Endometrial microvascular endothelial cells (primary cell): ENCODE data around the gene PROSER3. TPM values are rescaled to one million over a fixed set of nuclear protein-coding genes. Genes with fewer than 3 reads are reported as not detected.
"Not testable (repeated sequence)": the region's sequence is repeated elsewhere in the genome, so short reads cannot be mapped to it uniquely, and the experiment has no call there.

ENCODE experiments used
- in situ Hi-C: cut with HindIII; loops from 2 replicates; pipeline ENCODE4 v1.10.0; 2017; ENCODE audit warnings: low sequenced_read_pairs, low pct_unique_long_range_greater_than_20kb; ENCODE audit errors: inconsistent ontology term
- total RNA-seq: library from RNA; depleted of rRNA; stranded (reverse); fragments of >200 nt; gene quantifications from one replicate; pipeline ENCODE4 v1.2.3, GENCODE V29; 2015; ENCODE audit errors: inconsistent ontology term

PROSER3 gene
- total RNA-seq, 1 donor from 2014 or later = 7.2 TPM

GRCh38 chr19:35784503-35785338 is 26.7 kb downstream of the PROSER3 start:
- in situ Hi-C loops = no loop called here

DNA sequence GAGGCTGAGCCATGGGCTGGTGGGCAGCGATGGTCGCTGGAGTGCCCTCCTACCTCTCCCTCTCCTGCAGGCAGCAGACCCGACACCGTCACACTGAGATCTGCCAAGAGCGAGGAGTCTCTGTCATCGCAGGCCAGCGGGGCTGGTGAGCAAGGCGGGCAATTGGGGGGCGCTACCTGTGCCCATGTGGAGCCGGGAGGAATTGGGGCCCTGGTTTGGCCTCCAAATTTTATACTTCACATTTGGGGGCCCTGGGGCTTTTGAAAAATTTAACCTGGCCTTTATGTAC is 27.3 kb downstream of the PROSER3 start:
- in situ Hi-C loops = no loop called here

GRCh38 chr19:35786299-35787160 is 28.6 kb downstream of the PROSER3 start:
- in situ Hi-C loops = no loop called here

DNA sequence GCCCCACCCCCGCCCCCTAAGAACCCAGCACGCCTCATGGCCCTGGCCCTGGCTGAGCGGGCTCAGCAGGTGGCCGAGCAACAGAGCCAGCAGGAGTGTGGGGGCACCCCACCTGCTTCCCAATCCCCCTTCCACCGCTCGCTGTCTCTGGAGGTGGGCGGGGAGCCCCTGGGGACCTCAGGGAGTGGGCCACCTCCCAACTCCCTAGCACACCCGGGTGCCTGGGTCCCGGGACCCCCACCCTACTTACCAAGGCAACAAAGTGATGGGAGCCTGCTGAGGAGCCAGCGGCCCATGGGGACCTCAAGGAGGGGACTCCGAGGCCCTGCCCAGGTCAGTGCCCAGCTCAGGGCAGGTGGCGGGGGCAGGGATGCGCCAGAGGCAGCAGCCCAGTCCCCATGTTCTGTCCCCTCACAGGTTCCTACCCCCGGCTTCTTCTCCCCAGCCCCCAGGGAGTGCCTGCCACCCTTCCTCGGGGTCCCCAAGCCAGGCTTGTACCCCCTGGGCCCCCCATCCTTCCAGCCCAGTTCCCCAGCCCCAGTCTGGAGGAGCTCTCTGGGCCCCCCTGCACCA is 29.3 kb downstream of the PROSER3 start:
- in situ Hi-C loops = no loop called here

DNA sequence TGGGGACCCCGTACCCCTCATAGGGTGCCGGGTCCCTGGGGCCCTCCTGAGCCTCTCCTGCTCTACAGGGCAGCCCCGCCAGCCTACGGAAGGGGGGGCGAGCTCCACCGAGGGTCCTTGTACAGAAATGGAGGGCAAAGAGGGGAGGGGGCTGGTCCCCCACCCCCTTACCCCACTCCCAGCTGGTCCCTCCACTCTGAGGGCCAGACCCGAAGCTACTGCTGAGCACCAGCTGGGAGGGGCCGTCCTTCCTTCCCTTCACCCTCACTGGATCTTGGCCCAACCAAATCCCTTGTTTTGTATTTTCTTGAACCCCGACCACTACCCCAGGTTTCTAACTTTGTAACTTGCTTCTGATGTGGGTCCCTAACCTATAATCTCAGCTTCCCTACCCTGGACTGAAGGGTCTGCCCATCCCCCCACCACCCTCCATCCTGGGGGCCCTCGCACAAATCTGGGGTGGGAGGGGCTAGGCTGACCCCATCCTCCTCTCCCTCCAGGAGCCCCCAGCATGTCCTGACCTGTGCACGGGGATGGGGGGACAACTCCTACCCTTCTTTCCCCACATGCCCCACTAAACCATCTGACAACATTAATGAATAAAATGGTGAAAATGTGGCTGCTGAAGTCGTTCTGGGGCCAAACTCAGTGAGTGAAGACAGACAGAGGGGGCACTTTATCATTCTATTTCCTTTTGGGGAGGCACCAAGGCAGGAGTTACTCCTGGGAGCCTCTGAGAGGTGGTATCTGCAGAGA is 30.4 kb downstream of the PROSER3 start:
- in situ Hi-C loops = no loop called here

DNA sequence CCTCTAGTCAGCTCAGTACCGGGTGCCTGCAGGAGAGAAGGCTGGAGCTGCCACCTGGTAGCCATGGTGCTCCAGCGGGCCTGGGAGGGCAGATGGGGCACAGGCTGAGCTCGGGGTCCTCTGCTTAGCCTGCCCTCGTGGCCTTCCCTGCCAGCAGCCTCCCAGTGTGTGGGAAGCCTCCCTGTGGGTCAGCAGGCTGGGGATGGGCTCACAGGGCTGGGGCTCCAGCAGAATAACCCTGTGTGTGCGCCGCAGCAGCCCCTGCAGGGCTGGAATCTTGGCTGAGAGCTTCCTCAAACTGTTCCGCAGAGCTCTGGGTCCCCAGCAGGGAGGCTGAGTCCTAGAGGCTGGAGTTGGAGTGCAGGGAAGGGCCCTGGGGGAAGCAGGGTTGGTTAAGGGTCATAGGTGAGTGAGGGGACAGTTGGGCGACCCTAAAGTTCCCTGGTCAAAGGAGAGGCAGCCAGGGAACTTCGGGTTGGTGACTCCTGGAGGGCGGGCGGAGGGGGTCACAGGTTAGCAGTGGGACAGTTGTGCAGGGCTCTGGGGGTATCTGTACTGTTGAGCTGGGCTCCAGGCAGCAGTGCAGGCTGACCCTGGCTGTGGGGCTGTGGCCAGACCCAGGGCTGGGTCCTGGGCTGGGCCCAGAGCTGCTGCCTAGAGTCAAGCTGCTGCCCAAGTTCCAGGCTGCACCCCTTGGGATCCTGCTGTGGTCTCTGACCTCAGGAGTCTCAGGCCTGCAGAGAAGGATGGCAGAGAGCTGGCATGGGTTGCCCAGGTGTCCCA is 31.4 kb downstream of the PROSER3 start:
- in situ Hi-C loops = no loop called here

GRCh38 chr19:35789978-35790944 is 32.3 kb downstream of the PROSER3 start:
- in situ Hi-C loops = no loop called here

- in situ Hi-C loops = no loop called here
Measured at GRCh38 chr19:35790981-35791813, 33.2 kb downstream of the PROSER3 start.

DNA sequence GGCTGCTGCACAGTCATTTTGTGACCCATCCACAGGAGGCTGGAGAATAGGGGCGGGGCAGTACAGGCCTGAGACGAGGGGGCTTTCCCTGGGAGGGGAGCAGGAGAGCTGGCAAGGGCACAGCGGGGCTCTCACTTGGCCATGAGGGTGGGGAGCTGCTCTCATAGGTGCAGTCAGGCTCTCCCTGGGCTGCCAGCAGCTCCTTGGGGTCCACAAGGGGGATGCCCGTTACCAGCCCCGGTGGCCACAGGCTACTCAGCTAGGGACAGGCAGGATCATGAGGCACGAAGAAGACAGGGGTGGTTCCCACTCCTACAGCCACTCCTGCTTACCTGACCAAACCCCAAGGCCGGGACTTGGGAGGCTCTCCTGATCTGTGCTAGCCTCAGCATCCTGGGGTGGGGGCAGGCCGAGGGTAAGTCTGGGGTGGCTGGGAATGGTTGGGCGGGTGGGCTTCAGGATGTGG is 33.9 kb downstream of the PROSER3 start:
- in situ Hi-C loops = no loop called here

- in situ Hi-C loops = no loop called here
Measured at GRCh38 chr19:35792312-35792711, 34.3 kb downstream of the PROSER3 start.

- in situ Hi-C loops = no loop called here
Measured at GRCh38 chr19:35792888-35793287, 34.9 kb downstream of the PROSER3 start.

GRCh38 chr19:35793381-35794165 is 35.6 kb downstream of the PROSER3 start:
- in situ Hi-C loops = no loop called here

- in situ Hi-C loops = not testable (repeated sequence)
Measured at GRCh38 chr19:35795564-35795963, 37.6 kb downstream of the PROSER3 start.

DNA sequence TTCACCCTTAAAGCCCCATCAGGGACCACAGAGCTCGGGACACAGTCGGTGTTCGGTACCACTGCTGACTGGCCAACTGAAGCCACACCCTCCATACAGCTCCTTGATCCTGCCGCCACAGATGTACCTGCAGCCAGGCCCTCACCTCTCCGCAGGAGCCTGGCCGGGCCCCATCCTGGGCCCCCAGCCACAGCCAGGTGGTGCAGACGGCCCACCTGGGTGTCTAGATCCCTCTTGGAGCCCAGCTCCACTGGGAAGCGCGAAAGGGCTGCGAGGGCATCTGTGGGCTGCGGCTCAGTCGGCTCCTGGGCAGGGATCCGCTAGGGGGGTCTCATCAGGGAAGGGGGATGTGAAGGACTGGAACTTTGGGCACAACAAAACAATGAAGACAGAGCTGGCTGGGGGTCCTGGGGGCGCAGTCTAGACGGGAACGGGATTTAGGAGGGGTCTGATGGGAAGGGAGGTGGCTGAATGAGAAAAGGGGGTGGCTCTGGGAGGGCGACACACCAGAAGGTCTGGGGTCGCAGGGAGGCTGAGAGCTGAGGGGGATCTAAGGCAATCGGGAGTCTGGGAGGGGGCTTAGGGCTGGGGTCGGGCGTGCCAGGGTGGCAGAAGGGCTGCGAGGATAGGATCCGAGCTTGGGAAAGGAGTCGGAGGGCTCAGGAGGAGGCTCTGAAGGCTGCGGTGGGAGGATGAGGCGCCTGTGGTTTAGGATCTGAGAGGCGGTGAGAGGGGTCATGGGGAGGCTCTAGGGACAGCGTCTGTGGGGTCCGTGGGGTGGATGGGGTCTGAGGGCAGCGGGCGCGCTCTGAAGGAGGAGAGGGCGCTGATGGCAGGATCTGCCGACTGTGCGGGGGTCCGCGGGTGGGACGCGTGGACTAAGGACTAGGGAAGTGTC is 38.9 kb downstream of the PROSER3 start:
- in situ Hi-C loops = no loop called here

DNA sequence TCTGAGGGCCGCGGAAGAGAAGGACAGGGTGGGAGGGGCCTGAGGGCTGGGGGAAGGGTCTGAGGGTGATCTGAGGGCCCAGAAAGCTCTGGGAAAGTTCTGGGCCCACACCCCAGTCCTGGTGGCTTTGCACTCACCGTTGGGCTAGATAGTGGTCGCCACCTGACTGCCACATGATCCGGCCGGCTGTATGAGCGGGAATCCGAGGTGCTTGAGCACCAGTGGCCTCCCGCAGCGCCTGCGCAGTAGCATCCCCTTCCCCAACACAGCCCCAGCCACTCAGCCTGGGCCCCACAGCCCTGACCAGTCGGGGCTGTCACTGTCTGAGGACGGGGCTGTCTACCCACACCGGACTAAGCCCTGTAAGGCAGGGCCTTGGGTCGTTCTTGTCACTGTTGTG is 39.7 kb downstream of the PROSER3 start:
- in situ Hi-C loops = no loop called here
